Uterus (tissue), 4 donors: Measurements from ENCODE around the gene EIF2S2. TPM values are rescaled to one million over a fixed set of nuclear protein-coding genes. Genes with fewer than 3 reads are reported as not detected.
"Not testable (repeated sequence)": the region's sequence is repeated elsewhere in the genome, so short reads cannot be mapped to it uniquely, and the experiment has no call there.

Experiments used
- DNase-seq, 2 donors: peaks; one replicate each; pipeline ENCODE4 v3.0.0-alpha.2; 2019 to 2020
- H3K27ac ChIP-seq, 2 donors: fragments of 200-600 bp; sonication (generic); 1 replicate in 1 of 2; 2 replicates in 1 of 2; pipeline ENCODE4 v1.5.1; 2016 to 2018
- H3K27me3 ChIP-seq, 2 donors: fragments of 200-600 bp; sonication (generic); one replicate each; pipeline ENCODE4 v1.5.1; 2018 to 2019; ENCODE audit warnings: control low read depth in 1 of 2
- H3K36me3 ChIP-seq, 2 donors: fragments of 200-600 bp; sonication (generic); one replicate each; pipeline ENCODE4 v1.5.1; 2019; ENCODE audit warnings: control low read depth in 1 of 2
- H3K4me1 ChIP-seq, 2 donors: fragments of 200-600 bp; sonication (generic); one replicate each; pipeline ENCODE4 v1.5.1; 2018 to 2019; ENCODE audit warnings: control low read depth in 1 of 2
- H3K4me3 ChIP-seq, 2 donors: fragments of 200-600 bp; sonication (generic); 1 replicate in 1 of 2; 2 replicates in 1 of 2; pipeline ENCODE4 v1.5.1; 2018 to 2019; ENCODE audit warnings: mild to moderate bottlenecking in 1 of 2
- H3K9me3 ChIP-seq, 2 donors: fragments of 200-600 bp; sonication (generic); one replicate each; pipeline ENCODE4 v1.5.1; 2019; ENCODE audit warnings: control low read depth in 1 of 2
- CTCF ChIP-seq, 4 experiments: fragments of 200-600 bp in 2 of 4; fragments of 450-650 bp in 2 of 4; sonication (generic) in 2 of 4; IDR thresholded peaks; one replicate each; pipeline ENCODE4 v1.5.1; 2016 to 2019; ENCODE audit warnings: antibody characterized with exemption in 4 of 4, mild to moderate bottlenecking in 2 of 4, moderate library complexity in 1 of 4
- POLR2A ChIP-seq, 2 donors: fragments of 450-650 bp; IDR thresholded peaks; one replicate each; pipeline ENCODE4 v1.6.1; 2016; ENCODE audit warnings: antibody characterized with exemption in 2 of 2, mild to moderate bottlenecking in 1 of 2, moderate library complexity in 1 of 2
- intact Hi-C: fragments of 100-400 bp; cut with DNase I; formaldehyde crosslinking; loops from one replicate; pipeline ENCODE4 v1.15.1; 2023; ENCODE audit warnings: low total_unique reads
- total RNA-seq, 4 donors: library from RNA; depleted of rRNA in 3 of 4; stranded (reverse); fragments of >200 nt in 3 of 4; gene quantifications; one replicate each; pipeline versions ENCODE4 v1.1.0 to v1.2.4, GENCODE V29; 2014 to 2023
- donor health status: DM: yes; HTN: yes; CAD: no.

Gene EIF2S2
- 10 to 100 TPM; 18.7 to 46.9 (median 37.6) TPM for total RNA-seq

- DNase-seq = peak; percentile 96 to 98
- Histone ChIP-seq H3K4me1 (no peaks in the 10 kb centered on the region), H3K9me3 (no peaks in the 10 kb centered on the region), H3K27me3 (no peaks in the 10 kb centered on the region), H3K27ac (peak within 1 kb of the TSS; percentile 92 to 97), H3K4me3 (peak within 1 kb of the TSS; percentile 88 to 90), H3K36me3 (no peaks in the 10 kb centered on the region)
- intact Hi-C loops = no loop called here
- TF ChIP-seq POLR2A (IDR thresholded peaks at IDR 0.05) = peak; percentile 95 to 99
- peak in 3 of 4 experiments; percentile 12 to 27 (median 24) for TF ChIP-seq CTCF (IDR thresholded peaks at IDR 0.05)
Measured at GRCh38 chr20:34111702-34112599, at the start of gene EIF2S2. Gene EIF2S2, minus strand, starts transcription at chr20:34112243. Its CDS starts 133 bp downstream, at chr20:34112110.

DNA sequence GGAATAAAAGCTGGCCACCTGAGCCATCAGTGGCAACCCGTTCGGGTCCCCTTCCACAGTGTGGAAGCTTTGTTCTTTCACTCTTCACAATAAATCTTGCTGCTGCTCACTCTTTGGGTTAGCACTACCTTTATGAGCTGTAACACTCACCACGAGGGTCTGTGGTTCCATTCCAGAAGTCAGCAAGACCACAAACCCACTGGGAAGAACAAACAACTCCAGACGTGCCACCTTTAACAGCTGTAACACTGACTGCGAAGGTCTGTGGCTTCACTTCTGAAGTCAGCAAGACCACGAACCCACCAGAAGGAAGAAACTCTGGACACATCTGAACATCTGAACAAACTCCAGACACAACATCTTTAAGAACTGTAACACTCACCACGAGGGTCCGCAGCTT, 45.7 kb upstream of the EIF2S2 start:
- H3K4me3 ChIP-seq, DNase-seq, H3K9me3 ChIP-seq, intact Hi-C loops, H3K27ac ChIP-seq, H3K36me3 ChIP-seq, H3K4me1 ChIP-seq, H3K27me3 ChIP-seq: not testable (repeated sequence)

- H3K27me3 ChIP-seq = no peaks in the 10 kb centered on the region
- no peak for DNase-seq
- H3K36me3 ChIP-seq = no peaks in the 10 kb centered on the region
- no peaks in the 10 kb centered on the region for H3K9me3 ChIP-seq
- no peaks in the 10 kb centered on the region for H3K4me1 ChIP-seq
- H3K27ac ChIP-seq = no peak overlapping the region
- no peak overlapping the region for H3K4me3 ChIP-seq
- TF ChIP-seq POLR2A (IDR thresholded peaks at IDR 0.05) (no peak), CTCF (IDR thresholded peaks at IDR 0.05) (no peak)
- intact Hi-C loops = no loop called here
Measured at GRCh38 chr20:34155836-34156235, 43.8 kb upstream of the EIF2S2 start.

GRCh38 chr20:34153169-34153568, 41.1 kb upstream of the EIF2S2 start:
- H3K36me3 ChIP-seq, DNase-seq, H3K9me3 ChIP-seq: not testable (repeated sequence)

DNA sequence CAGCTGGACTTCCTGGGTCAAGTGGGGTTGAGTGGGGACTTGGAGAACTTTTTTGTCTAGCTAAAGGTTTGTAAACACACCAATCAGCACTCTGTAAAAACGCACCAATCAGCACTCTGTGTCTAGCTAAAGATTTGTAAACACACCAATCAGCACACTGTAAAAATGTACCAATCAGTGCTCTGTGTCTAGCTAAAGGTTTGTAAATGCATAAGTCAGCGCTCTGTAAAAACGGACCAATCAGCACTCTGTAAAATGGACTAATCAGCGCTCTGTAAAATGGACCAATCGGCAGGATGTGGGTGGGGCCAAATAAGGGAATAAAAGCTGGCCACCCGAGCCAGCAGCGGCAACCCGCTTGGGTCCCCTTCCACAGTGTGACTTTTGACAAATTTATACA, 40.0 kb upstream of the EIF2S2 start:
- H3K36me3 ChIP-seq, H3K4me3 ChIP-seq, H3K4me1 ChIP-seq, H3K9me3 ChIP-seq, H3K27ac ChIP-seq, H3K27me3 ChIP-seq, DNase-seq, intact Hi-C loops: not testable (repeated sequence)

More at GRCh38 chr20:34153169-34153568, 41.1 kb upstream of the EIF2S2 start:
- H3K27me3 ChIP-seq, intact Hi-C loops, H3K27ac ChIP-seq, H3K4me3 ChIP-seq, H3K4me1 ChIP-seq: not testable (repeated sequence)

DNA sequence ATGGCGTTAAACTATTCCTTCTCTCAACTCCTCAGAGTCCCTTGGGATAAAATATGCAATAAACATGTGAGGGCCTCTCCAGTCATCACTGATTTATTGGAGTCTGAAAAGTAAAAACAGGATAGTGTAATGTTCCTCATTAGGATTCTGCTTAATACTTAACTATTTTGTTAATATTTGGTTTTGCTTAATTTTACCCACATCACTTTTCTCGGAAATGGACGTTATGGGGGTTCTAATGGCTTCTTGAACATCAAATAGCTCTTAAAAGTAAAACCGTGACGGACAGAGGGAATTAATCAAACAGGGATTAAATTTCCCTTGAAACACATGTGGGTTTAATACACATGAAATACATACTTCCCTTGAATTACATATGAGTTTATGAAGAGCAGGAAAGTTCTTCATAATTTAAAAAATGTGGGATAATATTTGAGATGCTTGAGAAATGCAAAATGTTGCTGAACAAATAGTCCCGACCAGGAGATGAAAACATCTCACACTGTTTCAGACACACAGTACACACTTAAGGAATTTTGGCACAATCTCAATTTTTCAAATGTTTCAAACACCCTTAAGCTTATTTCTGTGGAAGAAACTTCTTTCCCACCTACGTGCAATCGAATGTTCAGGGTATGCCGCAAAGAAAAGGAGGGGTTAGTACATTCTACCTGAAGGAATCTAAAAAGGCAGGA, 38.4 kb upstream of the EIF2S2 start:
- Histone ChIP-seq H3K4me1 (no peaks in the 10 kb centered on the region), H3K9me3 (no peaks in the 10 kb centered on the region), H3K36me3 (no peaks in the 10 kb centered on the region), H3K27me3 (no peaks in the 10 kb centered on the region), H3K27ac (peak overlapping the region in 1 of 2 donors; percentile 47), H3K4me3 (no peak overlapping the region)
- intact Hi-C loops = no loop called here
- DNase-seq = no peak
- TF ChIP-seq POLR2A (IDR thresholded peaks at IDR 0.05) (no peak), CTCF (IDR thresholded peaks at IDR 0.05) (no peak)
